HG03565 (cell line): ENCODE results near the gene CAMK1.
A peak's percentile ranks its signal among the peaks of the same experiment; 100 is the strongest.

Experiments
- ATAC-seq: cut with Tn5 transposase; IDR thresholded peaks from one replicate; pipeline ENCODE4 v1.9.1; 2021; ENCODE audit warnings: mild to moderate bottlenecking, moderate library complexity; ENCODE audit not compliant: unreplicated experiment

Gene CAMK1

GRCh38 chr3:9769426-9770275 is at the start of gene CAMK1:
CAMK1 (minus strand) TSS chr3:9769947; CDS start chr3:9767749, 2,198 bp downstream.
- no peak for ATAC-seq

GRCh38 chr3:9818666-9819335 is 49.1 kb upstream of the CAMK1 start:
- ATAC-seq = no peak

- ATAC-seq = no peak
Measured at GRCh38 chr3:9817436-9817835, 47.7 kb upstream of the CAMK1 start.

DNA sequence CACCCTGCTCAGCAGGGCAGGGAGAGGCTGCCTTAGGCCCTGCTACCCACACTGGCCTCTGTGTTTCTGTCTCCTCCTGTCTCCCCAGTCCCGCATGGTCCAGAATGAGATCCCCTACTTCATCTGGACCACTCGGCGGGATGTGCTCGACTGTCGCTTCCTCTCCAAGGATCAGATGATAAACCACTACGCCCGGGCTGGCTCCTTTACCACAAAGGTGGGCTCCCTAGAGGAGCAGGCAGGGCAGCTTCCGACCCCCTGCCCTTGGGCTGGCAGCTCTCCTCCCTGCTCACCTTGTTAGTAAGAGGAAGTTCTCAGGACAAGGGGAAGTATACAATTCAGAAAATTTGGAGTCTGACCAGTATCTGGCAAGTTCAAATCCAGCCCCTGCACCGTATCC is 46.2 kb upstream of the CAMK1 start:
- no peak for ATAC-seq

DNA sequence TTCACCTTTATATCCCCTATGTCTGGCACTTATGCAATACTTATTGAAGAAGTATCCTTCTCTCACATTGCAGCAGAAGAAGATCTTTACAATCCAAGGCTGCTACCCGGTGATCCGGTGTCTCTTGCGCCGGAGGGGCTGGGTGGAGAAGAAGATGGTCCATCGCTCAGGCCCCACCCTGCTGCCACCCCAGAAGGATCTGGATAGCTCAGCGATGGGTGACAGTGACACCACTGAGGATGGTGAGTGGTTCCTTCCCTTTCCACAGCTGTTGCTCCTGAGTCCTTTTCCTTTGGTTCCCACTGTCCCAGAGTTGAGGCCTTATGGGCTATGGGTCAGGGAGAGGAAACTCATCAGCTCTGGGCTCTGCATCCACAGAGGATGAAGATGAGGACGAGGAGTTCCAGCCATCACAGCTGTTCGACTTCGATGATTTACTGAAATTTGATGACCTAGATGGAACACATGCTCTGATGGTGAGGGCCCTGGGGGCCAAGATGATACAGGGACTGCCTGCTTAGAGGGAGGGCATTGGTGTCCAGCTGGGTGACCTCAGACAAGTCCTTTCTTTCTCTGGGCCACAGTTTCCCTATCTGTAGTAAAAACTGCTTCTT is 43.2 kb upstream of the CAMK1 start:
- no peak for ATAC-seq

DNA sequence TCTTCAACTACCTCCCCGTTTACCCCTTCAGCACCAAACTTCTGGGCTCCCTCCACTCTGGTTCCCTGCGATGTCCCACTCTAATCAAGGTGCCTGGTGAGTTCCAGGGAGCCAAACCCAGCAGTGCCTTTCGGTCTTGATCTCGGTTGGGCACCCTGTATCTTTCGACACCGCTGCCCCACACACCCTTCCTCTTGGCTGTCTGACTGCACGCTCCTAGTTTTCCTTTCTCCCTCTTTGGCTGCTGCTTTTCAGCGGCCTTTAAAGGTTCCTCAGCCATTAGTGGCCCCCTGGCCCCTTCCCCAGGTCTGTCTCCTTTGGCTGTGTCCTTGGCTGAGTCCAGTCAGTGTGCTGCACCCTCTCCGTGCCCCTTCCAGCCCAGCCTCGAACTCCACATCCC is 41.1 kb upstream of the CAMK1 start:
- ATAC-seq = no peak

- no peak for ATAC-seq
Measured at GRCh38 chr3:9810433-9810770, 40.7 kb upstream of the CAMK1 start.

DNA sequence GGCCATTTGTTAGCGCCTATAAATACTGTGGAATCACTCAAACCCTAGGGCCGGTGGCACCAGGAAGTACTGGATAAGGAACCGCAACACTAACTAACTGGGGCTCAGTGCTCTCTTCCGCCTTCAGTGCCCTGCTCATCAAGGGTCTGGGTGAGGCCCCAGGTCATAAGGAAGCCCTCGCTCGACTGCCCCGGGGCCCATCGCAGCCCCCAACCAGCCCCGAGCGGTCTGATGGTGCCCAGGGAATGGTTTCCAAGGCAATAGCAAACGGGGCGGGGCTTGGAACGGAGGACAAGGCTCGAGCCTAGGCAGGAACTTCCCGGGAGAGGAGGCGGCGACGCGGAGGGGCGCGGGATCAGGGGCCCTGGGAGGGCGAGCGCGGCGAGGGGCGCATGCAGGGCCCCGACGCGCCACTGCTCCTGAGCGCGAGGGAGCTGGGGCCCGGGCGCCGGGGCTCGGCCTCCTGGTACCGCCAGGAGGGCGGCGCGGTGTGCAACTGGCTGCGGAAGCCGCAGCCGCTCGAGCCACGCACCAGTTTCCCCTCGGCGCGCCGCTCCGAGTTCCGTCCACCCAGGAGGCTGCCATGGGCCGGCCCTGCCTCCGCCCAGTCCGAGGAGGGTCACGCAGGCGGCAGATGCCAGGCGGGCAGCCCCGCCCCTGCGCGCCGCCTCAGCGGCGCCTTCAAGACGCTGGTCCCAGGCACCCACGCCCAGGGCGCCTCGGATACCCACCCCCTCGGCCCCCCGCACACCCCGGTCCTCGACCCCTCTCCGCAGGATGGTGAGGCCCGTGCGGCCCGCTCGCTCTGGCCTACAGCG is 40.1 kb upstream of the CAMK1 start, which contains the start of gene TTLL3:
TSS of gene TTLL3 (plus strand) at position 648 of the 818 bp plus-strand sequence. CDS start 400 bp downstream, outside the sequence.
- no peak for ATAC-seq

- no peak for ATAC-seq
Measured at GRCh38 chr3:9809239-9809614, 39.5 kb upstream of the CAMK1 start.

DNA sequence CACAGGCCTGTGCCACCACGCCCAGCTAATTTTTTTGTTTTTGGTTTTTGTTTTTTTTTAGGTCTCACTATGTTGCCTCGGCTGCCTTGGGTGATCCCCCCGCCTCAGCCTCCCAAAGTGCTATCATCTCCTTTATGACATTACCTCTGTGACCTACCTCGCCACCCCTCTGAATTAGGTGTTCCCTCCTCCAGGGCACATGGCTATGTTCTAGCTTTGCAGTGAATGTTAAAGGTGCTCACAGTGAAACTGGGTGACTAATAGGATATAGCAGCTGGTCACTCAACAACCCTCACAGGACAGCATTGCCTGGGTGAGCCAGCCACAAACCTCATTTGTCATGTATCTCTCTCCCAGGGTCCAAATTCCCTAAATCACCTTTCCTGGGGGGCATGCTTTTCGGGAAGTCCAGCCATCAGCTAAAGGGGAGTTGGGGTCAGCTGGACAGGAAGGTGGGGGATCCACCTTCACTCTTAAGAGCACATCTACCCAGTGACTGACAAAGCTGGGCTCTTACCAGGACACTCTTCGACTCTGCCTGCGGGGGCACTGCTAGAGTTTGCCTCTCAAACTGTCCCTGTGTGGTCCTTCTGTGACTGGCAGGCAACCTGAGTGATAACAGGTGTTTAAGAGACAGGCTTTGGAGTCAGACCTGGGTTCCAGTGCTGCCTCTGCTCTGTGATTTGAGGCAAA is 38.7 kb upstream of the CAMK1 start:
- peak; percentile 32 for ATAC-seq

DNA sequence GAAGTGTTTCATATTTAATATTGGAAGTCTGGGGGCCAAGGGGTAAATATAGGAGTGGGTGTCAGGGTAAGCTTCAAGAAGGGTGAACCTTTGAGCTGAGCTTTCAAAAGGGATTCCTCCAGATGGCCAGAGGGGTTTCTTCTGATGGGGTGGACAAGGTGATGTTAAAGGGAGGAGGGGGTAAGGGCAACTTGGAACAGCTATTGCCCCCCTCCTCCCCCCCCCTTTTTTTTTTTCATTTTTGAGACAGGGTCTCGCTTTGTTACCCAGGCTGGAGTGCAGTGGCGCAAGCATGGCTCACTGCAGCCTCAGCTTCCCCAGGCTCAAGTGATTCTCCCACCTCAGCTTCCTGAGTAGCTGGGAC is 38.2 kb upstream of the CAMK1 start:
- no peak for ATAC-seq

- ATAC-seq = no peak
Measured at GRCh38 chr3:9806688-9807589, 37.2 kb upstream of the CAMK1 start.

GRCh38 chr3:9806137-9806536 is 36.4 kb upstream of the CAMK1 start:
- ATAC-seq = no peak

DNA sequence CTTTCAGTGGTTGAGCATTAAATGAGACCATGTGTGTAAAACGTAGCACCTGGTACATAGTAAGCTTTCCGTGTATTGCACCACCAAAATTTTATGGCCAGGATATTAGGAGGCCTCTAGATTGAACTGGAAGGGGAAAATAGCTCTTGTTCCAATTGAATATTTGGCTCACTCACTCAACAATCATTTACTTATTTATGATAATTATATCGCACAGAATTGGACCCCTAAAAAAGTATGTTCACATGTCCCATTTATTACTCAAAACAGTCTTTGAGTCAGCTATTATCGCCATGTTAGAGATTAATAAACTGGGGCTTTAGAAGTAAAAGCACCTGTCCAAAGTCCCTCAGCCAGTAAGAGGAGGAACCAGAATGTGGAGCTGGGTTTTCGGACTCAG is 35.2 kb upstream of the CAMK1 start:
- no peak for ATAC-seq

GRCh38 chr3:9803494-9803893 is 33.7 kb upstream of the CAMK1 start:
- no peak for ATAC-seq

DNA sequence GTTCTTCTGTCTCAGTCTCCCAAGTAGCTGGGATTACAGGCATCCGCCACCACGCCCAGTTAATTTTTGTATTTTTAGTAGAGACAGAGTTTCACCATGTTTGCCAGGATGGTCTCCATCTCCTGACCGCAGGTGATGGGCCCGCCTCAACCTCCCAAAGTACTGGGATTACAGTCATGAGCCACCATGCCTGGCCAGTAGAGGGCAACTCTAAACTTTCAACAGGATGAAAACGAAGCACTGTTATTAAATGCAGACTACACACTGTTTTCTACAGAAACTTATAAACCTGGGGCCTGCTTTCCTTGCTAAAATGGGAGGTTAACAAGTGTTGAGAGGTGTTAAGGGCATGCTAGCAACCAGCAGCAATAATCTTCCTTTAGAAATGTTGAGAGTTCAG is 30.8 kb upstream of the CAMK1 start:
- ATAC-seq = no peak

GRCh38 chr3:9797196-9797945 is 27.6 kb upstream of the CAMK1 start:
- ATAC-seq = no peak

DNA sequence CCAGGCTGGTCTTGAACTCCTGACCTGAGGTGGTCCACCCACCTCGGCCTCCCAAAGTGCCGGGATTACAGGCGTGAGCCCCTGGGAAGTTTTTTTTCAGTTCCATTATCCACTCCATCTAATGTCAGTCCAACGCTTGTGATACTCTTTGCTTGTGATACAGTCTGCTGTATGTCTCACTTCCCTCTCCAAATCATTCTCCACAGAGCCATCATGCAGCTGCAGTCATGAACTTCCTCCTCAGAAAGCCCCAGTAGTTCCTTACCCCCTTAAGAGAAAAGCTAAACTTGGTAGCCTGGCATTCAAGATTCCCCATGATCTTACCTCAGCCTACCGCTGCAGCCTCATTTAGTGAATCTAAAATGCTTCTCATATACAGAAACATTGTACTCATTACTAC is 25.5 kb upstream of the CAMK1 start:
- no peak for ATAC-seq

DNA sequence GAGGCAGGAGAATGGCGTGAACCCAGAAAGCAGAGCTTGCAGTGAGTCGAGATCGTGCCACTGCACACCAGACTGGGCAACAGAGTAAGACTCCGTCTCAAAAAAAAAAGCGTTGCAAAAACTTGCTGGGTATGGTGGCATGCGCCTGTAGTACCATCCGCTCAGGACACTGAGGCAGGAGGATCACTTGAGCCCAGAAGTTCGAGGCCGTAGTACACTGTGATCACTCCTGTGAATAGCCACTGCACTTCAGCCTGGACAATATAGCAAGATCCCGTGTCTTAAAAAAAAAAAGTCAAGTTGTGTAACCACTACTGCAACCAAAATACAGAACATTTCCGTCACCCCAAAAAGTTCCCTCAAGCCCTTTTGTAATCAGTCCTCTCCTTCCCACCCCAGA is 24.7 kb upstream of the CAMK1 start:
- no peak for ATAC-seq
